Kidney (tissue), 14 donors: Measurements from ENCODE around the gene MRPL49. TPM values are rescaled to one million over a fixed set of nuclear protein-coding genes. Genes with fewer than 3 reads are reported as not detected.

Source experiments
- DNase-seq, 5 donors: peaks; one replicate each; pipeline ENCODE4 v3.0.0-alpha.2; 2013 to 2020
- FAIRE-seq: peaks from 2 replicates; lab custom pipeline; 2012; peaks lifted over from hg19 to GRCh38; lab: Jason Lieb, UNC
- H3K27ac ChIP-seq, 2 donors: one replicate each; pipeline ENCODE4 v1.7.0; 2013; ENCODE audit warnings: low read depth in 2 of 2, low read length in 2 of 2, inconsistent platforms in 1 of 2
- H3K27me3 ChIP-seq: one replicate; pipeline ENCODE4 v1.7.1; 2013; ENCODE audit warnings: low read length, inconsistent platforms; ENCODE audit not compliant: control insufficient read depth, insufficient read depth
- H3K36me3 ChIP-seq, 3 donors: one replicate each; pipeline versions ENCODE4 v1.7.0 to v1.7.1; 2013; ENCODE audit warnings: low read length in 3 of 3, control low read depth in 1 of 3, inconsistent platforms in 1 of 3; ENCODE audit not compliant: insufficient read depth in 3 of 3, control insufficient read depth in 2 of 3
- H3K4me1 ChIP-seq, 3 donors: one replicate each; pipeline versions ENCODE4 v1.7.0 to v1.7.1; 2013; ENCODE audit warnings: low read length in 3 of 3, inconsistent platforms in 1 of 3, low read depth in 1 of 3; ENCODE audit not compliant: control insufficient read depth in 2 of 3, insufficient read depth in 2 of 3
- H3K4me3 ChIP-seq, 3 donors: one replicate each; pipeline versions ENCODE4 v1.7.0 to v1.8.1; 2013; ENCODE audit warnings: low read length in 3 of 3, control low read depth in 1 of 3, inconsistent platforms in 1 of 3
- H3K9ac ChIP-seq, 3 donors: one replicate each; pipeline versions ENCODE4 v1.7.0 to v1.7.1; 2013; ENCODE audit warnings: low read length in 3 of 3, control low read depth in 1 of 3, inconsistent platforms in 1 of 3
- H3K9me3 ChIP-seq, 3 donors: one replicate each; pipeline versions ENCODE4 v1.7.0 to v1.7.1; 2013; ENCODE audit warnings: low read length in 3 of 3, control low read depth in 1 of 3, inconsistent platforms in 1 of 3; ENCODE audit not compliant: control insufficient read depth in 2 of 3, insufficient read depth in 1 of 3
- intact Hi-C: fragments of 100-400 bp; cut with DNase I; formaldehyde crosslinking; loops from one replicate; pipeline ENCODE4 v1.11.1; 2022
- polyA plus RNA-seq: library from polyadenylated mRNA; stranded (reverse); fragments of 350-450 nt; fragmentation: Illumina TruSeq; extraction: RNeasy Lipid Tissue Mini Kit (QIAGEN cat#74804); gene quantifications from one replicate; pipeline ENCODE4 v1.2.3, GENCODE V29; 2014; ENCODE audit warnings: low read depth, low replicate concordance; ENCODE audit not compliant: insufficient read depth
- total RNA-seq: library from RNA; stranded (reverse); fragmentation: NEBNext Ultra II Directional; extraction: Animal tissue kit (Norgen Biotek cat#: 25700); gene quantifications from one replicate; pipeline ENCODE4 v1.2.1, GENCODE V29; 2021
- TF ChIP-seq, protein P1 (sequence below): IDR thresholded peaks from 3 replicates; pipeline ENCODE4 v1.5.1; 2012; ENCODE audit warnings: mild to moderate bottlenecking, moderate library complexity, borderline replicate concordance; ENCODE audit not compliant: insufficient read depth; ENCODE audit errors: extremely low read depth
- donor health status: control.
- donor health status: control.
- donor health status: control.
- donor health status: control.
- donor health status: control.
- donor health status: DM: yes; HTN: yes; CAD: no.
- donor health status: Normal renal cell carcinoma (clear cell type).

The MRPL49 gene
- total and polyA plus RNA-seq, 2 donors from 2014 or later: 53.3 to 76.7 TPM

DNA sequence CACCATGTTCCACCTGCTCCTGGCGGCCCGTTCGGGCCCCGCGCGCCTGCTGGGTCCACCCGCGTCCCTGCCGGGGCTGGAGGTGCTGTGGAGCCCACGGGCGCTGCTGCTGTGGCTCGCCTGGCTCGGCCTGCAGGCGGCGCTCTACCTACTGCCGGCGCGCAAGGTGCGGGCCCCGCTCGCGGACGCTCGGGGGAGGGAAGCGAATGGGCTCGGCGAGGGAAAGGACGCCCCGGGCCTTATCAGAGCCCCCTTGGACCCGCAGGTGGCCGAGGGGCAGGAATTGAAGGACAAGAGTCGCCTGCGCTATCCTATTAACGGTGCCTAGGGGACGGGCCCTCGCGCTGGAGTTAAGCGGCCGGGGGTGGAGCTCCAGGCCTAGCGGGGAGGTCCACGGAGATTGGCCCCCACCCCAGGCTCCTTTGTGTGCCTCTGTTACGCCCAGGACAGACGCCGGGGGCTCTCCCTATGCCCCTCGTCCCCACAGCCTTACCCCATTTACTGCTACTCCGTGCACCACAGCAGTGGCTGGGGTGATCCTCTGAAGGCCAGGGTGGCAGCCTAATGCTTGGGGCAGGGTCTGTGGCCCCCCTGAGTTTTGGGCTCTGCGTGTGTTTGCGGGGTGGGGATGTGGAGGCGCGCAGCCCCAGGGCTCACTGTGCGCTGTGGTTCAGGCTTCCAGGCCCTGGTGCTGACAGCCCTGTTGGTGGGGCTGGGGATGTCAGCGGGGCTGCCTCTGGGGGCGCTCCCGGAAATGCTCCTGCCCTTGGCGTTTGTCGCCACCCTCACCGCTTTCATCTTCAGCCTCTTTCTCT, 9.4 kb upstream of the MRPL49 start:
- Histone ChIP-seq H3K9me3 (no peaks in the 10 kb centered on the region), H3K36me3 (peaks cover 0 to 6% (median 0%) of the 10 kb centered on the region in 3 donors), H3K4me1 (peaks cover 0 to 43% (median 10%) of the 10 kb centered on the region in 3 donors), H3K27ac (peak overlapping the region; percentile 69 to 72), H3K4me3 (peak overlapping the region; percentile 20 to 63 (median 44)), H3K9ac (peak overlapping the region in 2 of 3 donors; percentile 46 to 77), H3K27me3 (no peaks in the 10 kb centered on the region)
- TF ChIP-seq, protein P1, sequence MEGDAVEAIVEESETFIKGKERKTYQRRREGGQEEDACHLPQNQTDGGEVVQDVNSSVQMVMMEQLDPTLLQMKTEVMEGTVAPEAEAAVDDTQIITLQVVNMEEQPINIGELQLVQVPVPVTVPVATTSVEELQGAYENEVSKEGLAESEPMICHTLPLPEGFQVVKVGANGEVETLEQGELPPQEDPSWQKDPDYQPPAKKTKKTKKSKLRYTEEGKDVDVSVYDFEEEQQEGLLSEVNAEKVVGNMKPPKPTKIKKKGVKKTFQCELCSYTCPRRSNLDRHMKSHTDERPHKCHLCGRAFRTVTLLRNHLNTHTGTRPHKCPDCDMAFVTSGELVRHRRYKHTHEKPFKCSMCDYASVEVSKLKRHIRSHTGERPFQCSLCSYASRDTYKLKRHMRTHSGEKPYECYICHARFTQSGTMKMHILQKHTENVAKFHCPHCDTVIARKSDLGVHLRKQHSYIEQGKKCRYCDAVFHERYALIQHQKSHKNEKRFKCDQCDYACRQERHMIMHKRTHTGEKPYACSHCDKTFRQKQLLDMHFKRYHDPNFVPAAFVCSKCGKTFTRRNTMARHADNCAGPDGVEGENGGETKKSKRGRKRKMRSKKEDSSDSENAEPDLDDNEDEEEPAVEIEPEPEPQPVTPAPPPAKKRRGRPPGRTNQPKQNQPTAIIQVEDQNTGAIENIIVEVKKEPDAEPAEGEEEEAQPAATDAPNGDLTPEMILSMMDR: peak; percentile 72
- intact Hi-C loops: no loop called here
- no peak for FAIRE-seq
- DNase-seq: peak; percentile 65 to 86 (median 74)

DNA sequence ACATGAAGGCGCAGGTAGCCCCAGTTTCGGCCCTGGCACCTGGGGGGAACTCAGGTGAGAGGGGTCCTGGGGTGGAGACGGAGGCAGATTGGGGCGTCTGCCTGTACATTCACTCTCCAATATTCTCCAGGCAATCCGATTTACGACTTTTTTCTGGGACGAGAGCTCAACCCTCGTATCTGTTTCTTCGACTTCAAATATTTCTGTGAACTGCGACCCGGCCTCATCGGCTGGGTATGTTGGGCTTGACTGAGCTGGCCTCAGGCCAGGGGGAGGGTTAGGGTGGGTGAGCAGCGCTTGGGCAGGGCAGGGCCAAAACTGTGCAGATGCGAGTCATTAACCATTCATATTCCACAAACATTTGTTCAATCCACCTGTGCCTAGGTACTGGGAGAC, 8.8 kb upstream of the MRPL49 start:
- TF ChIP-seq, protein P1: no peak
- Histone ChIP-seq H3K9ac (peak overlapping the region in 2 of 3 donors; percentile 11 to 77), H3K36me3 (peaks cover 0 to 6% (median 0%) of the 10 kb centered on the region in 3 donors), H3K27me3 (no peaks in the 10 kb centered on the region), H3K9me3 (no peaks in the 10 kb centered on the region), H3K27ac (peak overlapping the region; percentile 69 to 72), H3K4me1 (peaks cover 0 to 43% (median 10%) of the 10 kb centered on the region in 3 donors), H3K4me3 (peak overlapping the region in 1 of 3 donors; percentile 63)
- FAIRE-seq (no peak), DNase-seq (peak; percentile 58 to 86 (median 76))
- intact Hi-C loops: no loop called here

DNA sequence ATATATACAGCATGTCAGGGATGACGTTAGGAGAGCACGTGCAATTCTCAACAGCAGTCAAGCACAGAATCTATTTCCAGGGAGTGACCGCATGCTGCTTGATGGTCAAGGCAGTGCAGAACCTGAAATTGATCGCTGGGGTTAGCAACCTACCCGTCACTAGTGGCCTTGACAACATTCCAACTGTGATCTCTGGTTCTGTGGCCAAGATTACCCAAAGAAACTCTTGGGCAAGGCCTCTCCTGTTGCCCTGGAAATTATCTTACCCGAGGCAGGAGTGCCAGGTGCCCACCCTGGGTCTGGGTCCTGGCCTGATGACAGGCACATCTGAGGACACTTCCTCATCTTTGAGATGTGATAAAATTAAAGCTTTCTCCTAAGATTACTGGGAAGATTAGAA, 8.3 kb upstream of the MRPL49 start:
- no peaks in the 10 kb centered on the region for H3K27me3 ChIP-seq
- H3K9me3 ChIP-seq: no peaks in the 10 kb centered on the region
- no peak for DNase-seq
- H3K4me1 ChIP-seq: peaks cover 0 to 43% (median 10%) of the 10 kb centered on the region in 3 donors
- TF ChIP-seq, protein P1: no peak
- no peak overlapping the region for H3K4me3 ChIP-seq
- H3K27ac ChIP-seq: no peak overlapping the region
- FAIRE-seq: no peak
- peaks cover 0 to 10% (median 0%) of the 10 kb centered on the region in 3 donors for H3K36me3 ChIP-seq
- no peak overlapping the region for H3K9ac ChIP-seq
- intact Hi-C loops: no loop called here
